Jurkat, Clone E6-1 (cell line): ENCODE data around the gene CFAP97D1.

ENCODE experiments used
- DNase-seq: peaks from one replicate; pipeline ENCODE4 v3.0.0-alpha.2; 2011; ENCODE audit warnings: low read depth, low spot score
- H3K4me3 ChIP-seq: 2 replicates; pipeline ENCODE4 v1.5.1; 2011; ENCODE audit warnings: mild to moderate bottlenecking, low read length, control low read depth, moderate library complexity

The CFAP97D1 gene

DNA sequence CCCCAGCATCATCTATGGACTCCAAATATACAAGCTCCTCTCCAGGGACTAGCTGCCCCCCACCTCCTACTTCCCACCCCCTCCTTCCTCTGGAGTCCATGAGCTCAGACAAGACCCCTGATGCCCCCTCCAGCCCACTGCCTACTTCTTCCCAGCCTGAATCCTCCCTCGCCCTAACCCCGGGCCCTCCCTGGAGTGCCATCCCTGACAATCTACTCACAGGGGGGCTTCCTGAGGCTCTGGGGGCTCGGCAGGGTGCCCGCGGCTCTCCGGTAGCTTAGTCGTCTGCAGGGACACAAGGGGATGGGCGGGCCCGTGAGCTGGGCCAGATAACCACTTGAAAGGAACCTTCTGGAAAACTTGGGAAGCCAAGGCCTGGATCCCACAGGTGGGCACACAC is 37.6 kb downstream of the CFAP97D1 start:
- H3K4me3 ChIP-seq = no peak overlapping the region
- DNase-seq = no peak

- DNase-seq = no peak
- no peak overlapping the region for H3K4me3 ChIP-seq
Observed at GRCh38 chr17:43818966-43819365, 38.7 kb downstream of the CFAP97D1 start.

GRCh38 chr17:43820759-43821158 is 40.5 kb downstream of the CFAP97D1 start:
- DNase-seq = no peak
- no peak overlapping the region for H3K4me3 ChIP-seq

DNA sequence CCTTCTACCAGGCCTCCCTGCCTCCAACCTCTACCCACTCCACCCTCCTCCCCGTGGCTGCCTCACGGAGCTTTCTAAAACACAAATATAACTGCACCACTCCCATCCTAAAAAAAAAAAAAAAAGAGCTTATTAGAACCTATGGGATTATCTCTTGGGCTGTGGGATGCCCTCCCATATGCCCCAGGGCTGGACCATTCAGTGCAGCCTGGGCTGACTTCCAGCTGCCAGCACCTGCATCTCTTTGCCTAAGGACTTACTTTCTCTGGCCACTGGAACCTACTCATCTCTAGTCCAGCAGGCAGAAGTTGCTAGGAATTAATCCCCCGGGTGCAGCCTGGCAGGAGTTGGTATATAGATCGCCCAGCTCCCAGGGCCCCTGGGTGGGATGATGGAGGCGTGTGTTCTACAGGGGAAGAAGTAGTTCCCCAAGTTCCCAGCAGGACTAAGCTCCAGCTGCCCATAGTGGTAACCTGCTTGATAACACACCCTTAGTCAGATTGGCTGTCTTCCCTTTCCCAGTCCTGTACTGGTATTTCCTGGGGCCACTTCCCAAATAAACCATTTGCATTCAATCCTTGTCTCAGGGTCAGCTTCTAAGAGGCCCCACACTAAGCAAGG is 42.4 kb downstream of the CFAP97D1 start:
- DNase-seq = no peak

GRCh38 chr17:43823350-43824084 is 43.3 kb downstream of the CFAP97D1 start:
- no peak for DNase-seq

More for the DNA sequence above, 42.4 kb downstream of the CFAP97D1 start:
- no peak overlapping the region for H3K4me3 ChIP-seq

GRCh38 chr17:43825567-43825966 is 45.3 kb downstream of the CFAP97D1 start:
- no peak for DNase-seq
- H3K4me3 ChIP-seq = no peak overlapping the region

More at GRCh38 chr17:43823350-43824084, 43.3 kb downstream of the CFAP97D1 start:
- no peak overlapping the region for H3K4me3 ChIP-seq

GRCh38 chr17:43826206-43826605 is 46.0 kb downstream of the CFAP97D1 start:
- no peak overlapping the region for H3K4me3 ChIP-seq
- DNase-seq = no peak

- DNase-seq = no peak
Observed at GRCh38 chr17:43827596-43827995, 47.4 kb downstream of the CFAP97D1 start.

DNA sequence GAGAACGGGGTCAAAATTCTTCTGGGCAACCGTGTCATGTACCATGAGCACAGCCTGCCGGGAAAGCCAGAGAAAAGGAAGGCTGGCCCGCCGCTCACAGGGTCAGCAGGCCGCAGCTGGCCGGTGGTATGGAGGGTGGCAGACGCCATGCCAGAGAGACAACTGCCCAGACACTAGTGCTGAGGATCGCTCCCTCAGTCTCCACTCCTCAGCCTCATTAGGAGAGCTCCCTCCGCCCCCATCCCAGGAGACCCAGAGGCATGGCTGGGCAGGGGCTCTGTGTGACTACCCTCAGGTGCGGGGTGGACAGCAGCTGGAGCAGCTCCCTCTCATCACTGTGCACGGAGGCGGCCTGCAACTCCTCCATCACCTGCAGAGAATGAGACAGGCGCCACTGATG is 49.5 kb downstream of the CFAP97D1 start:
- no peak for DNase-seq

More at GRCh38 chr17:43827596-43827995, 47.4 kb downstream of the CFAP97D1 start:
- H3K4me3 ChIP-seq = no peak overlapping the region

GRCh38 chr17:43830510-43831140 is 50.4 kb downstream of the CFAP97D1 start:
- no peak for DNase-seq
- H3K4me3 ChIP-seq = no peak overlapping the region

More for the DNA sequence above, 49.5 kb downstream of the CFAP97D1 start:
- H3K4me3 ChIP-seq = no peak overlapping the region

DNA sequence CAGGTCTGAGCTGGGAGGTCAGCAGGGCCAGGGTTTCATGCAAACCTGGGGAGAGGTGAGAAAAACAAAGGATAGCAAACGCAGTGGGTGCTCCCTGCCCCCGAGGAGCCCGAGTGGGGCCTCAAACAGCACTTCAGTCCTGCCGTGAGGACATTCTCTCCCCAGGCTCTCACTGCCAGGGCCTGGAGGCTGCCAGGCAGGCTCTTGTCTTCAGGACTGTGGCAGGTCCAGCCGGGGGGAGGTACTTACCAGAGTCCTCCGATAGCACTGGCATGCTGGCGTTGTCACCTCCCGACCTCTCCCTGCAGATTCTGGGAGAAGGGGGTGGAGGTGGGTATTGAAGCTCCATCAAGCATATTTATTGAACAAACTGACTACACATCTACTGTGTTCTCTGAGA is 51.4 kb downstream of the CFAP97D1 start:
- no peak overlapping the region for H3K4me3 ChIP-seq
- DNase-seq = no peak

DNA sequence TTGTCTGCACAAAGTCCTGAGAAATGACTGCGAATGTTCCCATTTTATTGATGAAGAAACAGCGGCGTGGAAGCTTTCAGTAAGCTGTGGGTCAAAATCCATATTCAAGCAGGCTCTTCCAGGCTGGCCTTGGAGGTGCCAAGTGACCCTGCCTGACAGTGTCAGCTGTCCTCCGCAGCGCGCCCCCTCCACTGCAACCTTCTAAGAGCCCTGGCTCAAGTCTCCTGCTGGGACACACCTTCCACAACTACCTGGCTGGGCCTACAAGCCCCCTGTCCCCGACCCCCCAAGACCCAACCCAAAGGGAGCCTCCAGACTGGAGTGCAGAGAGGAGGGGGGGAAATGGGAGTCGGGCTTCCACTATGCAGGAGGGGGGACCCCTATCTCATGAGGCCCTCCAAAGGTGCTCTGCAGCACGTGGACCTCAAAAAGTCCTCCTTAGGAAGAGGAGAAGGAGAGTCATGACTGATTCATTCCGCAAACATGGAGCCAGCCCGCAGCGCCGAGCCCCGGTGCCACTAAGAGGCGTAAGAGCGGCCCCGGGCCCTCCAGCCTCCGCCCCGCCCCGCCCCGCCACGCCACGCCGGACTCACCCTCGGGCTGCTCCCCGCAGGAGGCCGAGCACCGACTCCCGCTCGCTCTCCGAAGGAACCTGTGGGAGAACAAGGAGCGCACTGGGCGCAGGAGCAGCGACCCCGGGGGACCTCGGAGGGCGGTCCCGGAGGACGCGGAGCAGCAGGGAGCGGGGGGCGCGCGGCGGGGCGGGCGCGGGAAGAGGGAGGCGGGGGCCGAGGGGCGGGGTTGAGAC is 52.1 kb downstream of the CFAP97D1 start:
- DNase-seq = no peak
- H3K4me3 ChIP-seq = peak overlapping the region; percentile 2; the same call in 1 of the 2 replicates

- H3K4me3 ChIP-seq = peak within 1 kb of the TSS; percentile 23
- DNase-seq = no peak
Observed at GRCh38 chr17:43832976-43833829, 53.0 kb downstream of the CFAP97D1 start, which contains the start of gene MPP3. MPP3 (minus strand) TSS chr17:43833146; CDS start chr17:43831906, 1,240 bp downstream.

- peak; percentile 11 for DNase-seq
Observed at GRCh38 chr17:43834106-43834505, 53.9 kb downstream of the CFAP97D1 start.

More at GRCh38 chr17:43834106-43834505, 53.9 kb downstream of the CFAP97D1 start:
- H3K4me3 ChIP-seq = no peak overlapping the region
